ENCODE measurements around the gene RIF1. TPM values are rescaled to one million over a fixed set of nuclear protein-coding genes. Genes with fewer than 3 reads are reported as not detected.

Gene RIF1
- total and polyA plus RNA-seq, 9 of the 15 experiments (the other 6 are each of a cell fraction or from before 2014, with no cell fraction given): 11.0 to 109 (median 44.2) TPM

DNA sequence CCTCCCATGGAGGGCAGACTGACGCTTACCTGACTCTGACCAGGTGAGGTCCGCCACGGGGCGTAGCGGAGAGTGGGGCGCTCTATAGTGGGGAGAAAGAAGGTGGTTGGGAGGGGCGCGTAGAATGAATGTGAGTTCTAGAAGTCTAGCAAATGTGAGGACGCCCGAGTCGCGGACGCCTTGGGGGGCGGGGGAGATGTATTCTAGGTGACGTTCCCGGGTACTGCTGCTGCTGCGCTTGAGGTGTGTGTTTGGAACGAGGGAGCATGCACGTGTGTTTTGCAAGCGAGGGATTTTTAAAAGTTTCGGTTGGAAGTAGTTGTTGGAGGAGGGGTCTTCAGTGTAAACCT is 758 bp downstream of the RIF1 start (continued):
- TF ChIP-seq, protein P1, sequence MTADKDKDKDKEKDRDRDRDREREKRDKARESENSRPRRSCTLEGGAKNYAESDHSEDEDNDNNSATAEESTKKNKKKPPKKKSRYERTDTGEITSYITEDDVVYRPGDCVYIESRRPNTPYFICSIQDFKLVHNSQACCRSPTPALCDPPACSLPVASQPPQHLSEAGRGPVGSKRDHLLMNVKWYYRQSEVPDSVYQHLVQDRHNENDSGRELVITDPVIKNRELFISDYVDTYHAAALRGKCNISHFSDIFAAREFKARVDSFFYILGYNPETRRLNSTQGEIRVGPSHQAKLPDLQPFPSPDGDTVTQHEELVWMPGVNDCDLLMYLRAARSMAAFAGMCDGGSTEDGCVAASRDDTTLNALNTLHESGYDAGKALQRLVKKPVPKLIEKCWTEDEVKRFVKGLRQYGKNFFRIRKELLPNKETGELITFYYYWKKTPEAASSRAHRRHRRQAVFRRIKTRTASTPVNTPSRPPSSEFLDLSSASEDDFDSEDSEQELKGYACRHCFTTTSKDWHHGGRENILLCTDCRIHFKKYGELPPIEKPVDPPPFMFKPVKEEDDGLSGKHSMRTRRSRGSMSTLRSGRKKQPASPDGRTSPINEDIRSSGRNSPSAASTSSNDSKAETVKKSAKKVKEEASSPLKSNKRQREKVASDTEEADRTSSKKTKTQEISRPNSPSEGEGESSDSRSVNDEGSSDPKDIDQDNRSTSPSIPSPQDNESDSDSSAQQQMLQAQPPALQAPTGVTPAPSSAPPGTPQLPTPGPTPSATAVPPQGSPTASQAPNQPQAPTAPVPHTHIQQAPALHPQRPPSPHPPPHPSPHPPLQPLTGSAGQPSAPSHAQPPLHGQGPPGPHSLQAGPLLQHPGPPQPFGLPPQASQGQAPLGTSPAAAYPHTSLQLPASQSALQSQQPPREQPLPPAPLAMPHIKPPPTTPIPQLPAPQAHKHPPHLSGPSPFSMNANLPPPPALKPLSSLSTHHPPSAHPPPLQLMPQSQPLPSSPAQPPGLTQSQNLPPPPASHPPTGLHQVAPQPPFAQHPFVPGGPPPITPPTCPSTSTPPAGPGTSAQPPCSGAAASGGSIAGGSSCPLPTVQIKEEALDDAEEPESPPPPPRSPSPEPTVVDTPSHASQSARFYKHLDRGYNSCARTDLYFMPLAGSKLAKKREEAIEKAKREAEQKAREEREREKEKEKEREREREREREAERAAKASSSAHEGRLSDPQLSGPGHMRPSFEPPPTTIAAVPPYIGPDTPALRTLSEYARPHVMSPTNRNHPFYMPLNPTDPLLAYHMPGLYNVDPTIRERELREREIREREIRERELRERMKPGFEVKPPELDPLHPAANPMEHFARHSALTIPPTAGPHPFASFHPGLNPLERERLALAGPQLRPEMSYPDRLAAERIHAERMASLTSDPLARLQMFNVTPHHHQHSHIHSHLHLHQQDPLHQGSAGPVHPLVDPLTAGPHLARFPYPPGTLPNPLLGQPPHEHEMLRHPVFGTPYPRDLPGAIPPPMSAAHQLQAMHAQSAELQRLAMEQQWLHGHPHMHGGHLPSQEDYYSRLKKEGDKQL (CRISPR knock-in tag; IDR thresholded peaks at IDR 0.05; ENCODE audit: borderline replicate concordance): peak; percentile 31; the same call in 1 of the 2 replicates
- TF ChIP-seq, protein P2, sequence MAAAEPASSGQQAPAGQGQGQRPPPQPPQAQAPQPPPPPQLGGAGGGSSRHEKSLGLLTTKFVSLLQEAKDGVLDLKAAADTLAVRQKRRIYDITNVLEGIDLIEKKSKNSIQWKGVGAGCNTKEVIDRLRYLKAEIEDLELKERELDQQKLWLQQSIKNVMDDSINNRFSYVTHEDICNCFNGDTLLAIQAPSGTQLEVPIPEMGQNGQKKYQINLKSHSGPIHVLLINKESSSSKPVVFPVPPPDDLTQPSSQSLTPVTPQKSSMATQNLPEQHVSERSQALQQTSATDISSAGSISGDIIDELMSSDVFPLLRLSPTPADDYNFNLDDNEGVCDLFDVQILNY (CRISPR knock-in tag; IDR thresholded peaks at IDR 0.05): no peak
- TF ChIP-seq PHB2 (IDR thresholded peaks at IDR 0.05; ENCODE audit: low read depth): no peak
- TF ChIP-seq ZNF121 (CRISPR knock-in tag; conservative IDR thresholded peaks at IDR 0.05): no peak
- TF ChIP-seq TBP (optimal IDR thresholded peaks at IDR 0.05; ENCODE audit: low read depth, low read length): no peak
- TF ChIP-seq, protein P3, sequence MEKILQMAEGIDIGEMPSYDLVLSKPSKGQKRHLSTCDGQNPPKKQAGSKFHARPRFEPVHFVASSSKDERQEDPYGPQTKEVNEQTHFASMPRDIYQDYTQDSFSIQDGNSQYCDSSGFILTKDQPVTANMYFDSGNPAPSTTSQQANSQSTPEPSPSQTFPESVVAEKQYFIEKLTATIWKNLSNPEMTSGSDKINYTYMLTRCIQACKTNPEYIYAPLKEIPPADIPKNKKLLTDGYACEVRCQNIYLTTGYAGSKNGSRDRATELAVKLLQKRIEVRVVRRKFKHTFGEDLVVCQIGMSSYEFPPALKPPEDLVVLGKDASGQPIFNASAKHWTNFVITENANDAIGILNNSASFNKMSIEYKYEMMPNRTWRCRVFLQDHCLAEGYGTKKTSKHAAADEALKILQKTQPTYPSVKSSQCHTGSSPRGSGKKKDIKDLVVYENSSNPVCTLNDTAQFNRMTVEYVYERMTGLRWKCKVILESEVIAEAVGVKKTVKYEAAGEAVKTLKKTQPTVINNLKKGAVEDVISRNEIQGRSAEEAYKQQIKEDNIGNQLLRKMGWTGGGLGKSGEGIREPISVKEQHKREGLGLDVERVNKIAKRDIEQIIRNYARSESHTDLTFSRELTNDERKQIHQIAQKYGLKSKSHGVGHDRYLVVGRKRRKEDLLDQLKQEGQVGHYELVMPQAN (IDR thresholded peaks at IDR 0.05; ENCODE audit: borderline replicate concordance): peak; percentile 46; the same call in 1 of the 2 replicates
- no peak for TF ChIP-seq HIVEP1 (CRISPR knock-in tag; IDR thresholded peaks at IDR 0.05)
- TF ChIP-seq ZNF282 (CRISPR knock-in tag; IDR thresholded peaks at IDR 0.05): no peak
- peak; percentile 56; the same call in 1 of the 2 replicates for TF ChIP-seq GABPA (tag; conservative IDR thresholded peaks at IDR 0.05; ENCODE audit: low read depth)
- no peak for TF ChIP-seq MEIS2 (IDR thresholded peaks at IDR 0.05; ENCODE audit: partially characterized antibody)
- TF ChIP-seq SNIP1 (IDR thresholded peaks at IDR 0.05; ENCODE audit: low read depth): no peak
- no peak for TF ChIP-seq ZFP1 (CRISPR knock-in tag; IDR thresholded peaks at IDR 0.05)
- TF ChIP-seq ZEB2 (IDR thresholded peaks at IDR 0.05): peak; percentile 64
- no peak for TF ChIP-seq BRF1 (IDR thresholded peaks at IDR 0.05; ENCODE audit: borderline replicate concordance, extremely low read depth, insufficient read length)
- no peak for TF ChIP-seq SRF (CRISPR knock-in tag; IDR thresholded peaks at IDR 0.05)
- no peak for TF ChIP-seq ZNF668 (CRISPR knock-in tag; IDR thresholded peaks at IDR 0.05)
- TF ChIP-seq SIN3A (IDR thresholded peaks at IDR 0.05; ENCODE audit: borderline replicate concordance in 2 of 2, control insufficient read depth in 1 of 2, low read depth in 2 of 2, low read length in 2 of 2): peak in 1 of 2 experiments; percentile 92; a peak in 2 of 4 replicates
- TF ChIP-seq, protein P4, sequence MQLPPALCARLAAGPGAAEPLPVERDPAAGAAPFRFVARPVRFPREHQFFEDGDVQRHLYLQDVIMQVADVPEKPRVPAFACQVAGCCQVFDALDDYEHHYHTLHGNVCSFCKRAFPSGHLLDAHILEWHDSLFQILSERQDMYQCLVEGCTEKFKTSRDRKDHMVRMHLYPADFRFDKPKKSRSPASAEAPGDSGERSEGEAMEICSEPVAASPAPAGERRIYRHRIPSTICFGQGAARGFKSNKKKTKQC (CRISPR knock-in tag; IDR thresholded peaks at IDR 0.05): no peak
- no peak for TF ChIP-seq ERF (CRISPR knock-in tag; IDR thresholded peaks at IDR 0.05)
- TF ChIP-seq KAT7 (CRISPR knock-in tag; IDR thresholded peaks at IDR 0.05; ENCODE audit: borderline replicate concordance): peak; percentile 95; the same call in 1 of the 2 replicates
- no peak for TF ChIP-seq ZNF384 (IDR thresholded peaks at IDR 0.05; ENCODE audit: low read depth, low read length)

All from K562 (cell line).